Neural progenitor cell (in vitro differentiated cells): ENCODE results near the gene TMEM175. TPM values are rescaled to one million over a fixed set of nuclear protein-coding genes. Genes with fewer than 3 reads are reported as not detected.

Experiments used
- DNase-seq: peaks from one replicate; pipeline ENCODE4 v3.0.0-alpha.2; 2016; ENCODE audit warnings: low spot score
- H2AFZ ChIP-seq: fragments of 200-600 bp; sonication (generic); replicated peaks from 2 replicates; pipeline ENCODE4 v1.6.1; 2016; ENCODE audit warnings: antibody characterized with exemption
- H3F3A ChIP-seq: fragments of 200-600 bp; sonication (generic); 2 replicates; pipeline ENCODE4 v1.6.1; 2016; ENCODE audit warnings: antibody characterized with exemption, low read depth
- H3K27ac ChIP-seq: fragments of 200-600 bp; sonication (generic); 2 replicates; pipeline ENCODE4 v1.5.1; 2016; ENCODE audit warnings: mild to moderate bottlenecking
- H3K27me3 ChIP-seq: fragments of 200-600 bp; sonication (generic); 2 replicates; pipeline ENCODE4 v1.6.1; 2016; ENCODE audit warnings: mild to moderate bottlenecking, moderate library complexity
- H3K36me3 ChIP-seq: fragments of 200-600 bp; sonication (generic); 2 replicates; pipeline ENCODE4 v1.5.1; 2016
- H3K4me1 ChIP-seq: fragments of 200-600 bp; sonication (generic); 2 replicates; pipeline ENCODE4 v1.6.1; 2016; ENCODE audit warnings: mixed run types
- H3K4me2 ChIP-seq: fragments of 200-600 bp; sonication (generic); 2 replicates; pipeline ENCODE4 v1.6.1; 2016
- H3K4me3 ChIP-seq: fragments of 200-600 bp; sonication (generic); 2 replicates; pipeline ENCODE4 v1.5.1; 2016
- H3K79me2 ChIP-seq: fragments of 200-600 bp; sonication (generic); 2 replicates; pipeline ENCODE4 v1.6.1; 2016; ENCODE audit warnings: low read depth
- H3K9ac ChIP-seq: fragments of 200-600 bp; sonication (generic); 2 replicates; pipeline ENCODE4 v1.6.1; 2016
- H3K9me3 ChIP-seq: fragments of 200-600 bp; sonication (generic); 2 replicates; pipeline ENCODE4 v1.5.1; 2016; ENCODE audit warnings: low read depth
- H4K20me1 ChIP-seq: fragments of 200-600 bp; sonication (generic); 2 replicates; pipeline ENCODE4 v1.6.1; 2016; ENCODE audit warnings: low read depth
- H3K27ac Mint-ChIP-seq: 3 replicates; pipeline ENCODE4 v1.8.0; 2021; ENCODE audit warnings: mixed read lengths
- H3K27me3 Mint-ChIP-seq: 2 replicates; pipeline ENCODE4 v1.8.0; 2022; ENCODE audit warnings: low read depth, mild to moderate bottlenecking, inconsistent platforms, moderate library complexity, mixed read lengths; ENCODE audit not compliant: insufficient read depth
- H3K36me3 Mint-ChIP-seq: 3 replicates; pipeline ENCODE4 v1.8.0; 2021; ENCODE audit warnings: mixed read lengths
- H3K4me1 Mint-ChIP-seq: 3 replicates; pipeline ENCODE4 v1.8.0; 2021; ENCODE audit warnings: mixed read lengths
- H3K4me3 Mint-ChIP-seq: 3 replicates; pipeline ENCODE4 v1.8.0; 2021; ENCODE audit warnings: mild to moderate bottlenecking, moderate library complexity, mixed read lengths
- H3K9me3 Mint-ChIP-seq: 3 replicates; pipeline ENCODE4 v1.8.0; 2020; ENCODE audit warnings: mixed read lengths
- EZH2 ChIP-seq: fragments of 200-600 bp; sonication (generic); IDR thresholded peaks from 2 replicates; pipeline ENCODE4 v1.6.1; 2017; ENCODE audit warnings: antibody characterized with exemption, mild to moderate bottlenecking, moderate library complexity
- EZH2phosphoT487 ChIP-seq: fragments of 200-600 bp; sonication (generic); IDR thresholded peaks from 2 replicates; pipeline ENCODE4 v1.6.1; 2017; ENCODE audit warnings: antibody characterized with exemption
- total RNA-seq: library from RNA; depleted of rRNA; stranded (reverse); fragments of >200 nt; gene quantifications from 2 replicates; pipeline ENCODE4 v1.2.3, GENCODE V29; 2015; ENCODE audit warnings: low replicate concordance
- TF ChIP-seq, protein P1 (sequence below): fragments of 200-600 bp; sonication (generic); IDR thresholded peaks from 2 replicates; pipeline ENCODE4 v1.5.1; 2017; ENCODE audit warnings: antibody characterized with exemption, mild to moderate bottlenecking

TMEM175 gene
- total RNA-seq, 1 donor from 2014 or later, result 4.4 TPM

- H3K27me3 Mint-ChIP-seq, result peaks cover 3% of the 10 kb centered on the region
- no peak for DNase-seq
- H3K27ac Mint-ChIP-seq, result no peak overlapping the region
- H3K36me3 Mint-ChIP-seq, result peaks cover 6% of the 10 kb centered on the region
- H3K4me3 Mint-ChIP-seq, result no peak overlapping the region
- no peaks in the 10 kb centered on the region for H3K79me2 ChIP-seq
- no peaks in the 10 kb centered on the region for H3K27me3 ChIP-seq
- no peaks in the 10 kb centered on the region for H4K20me1 ChIP-seq
- no peak overlapping the region for H3K27ac ChIP-seq
- peaks cover 3% of the 10 kb centered on the region for H3K4me1 Mint-ChIP-seq
- no peaks in the 10 kb centered on the region for H3K4me1 ChIP-seq
- H3K36me3 ChIP-seq, result no peaks in the 10 kb centered on the region
- no peak overlapping the region for H3K9ac ChIP-seq
- TF ChIP-seq, protein P1, sequence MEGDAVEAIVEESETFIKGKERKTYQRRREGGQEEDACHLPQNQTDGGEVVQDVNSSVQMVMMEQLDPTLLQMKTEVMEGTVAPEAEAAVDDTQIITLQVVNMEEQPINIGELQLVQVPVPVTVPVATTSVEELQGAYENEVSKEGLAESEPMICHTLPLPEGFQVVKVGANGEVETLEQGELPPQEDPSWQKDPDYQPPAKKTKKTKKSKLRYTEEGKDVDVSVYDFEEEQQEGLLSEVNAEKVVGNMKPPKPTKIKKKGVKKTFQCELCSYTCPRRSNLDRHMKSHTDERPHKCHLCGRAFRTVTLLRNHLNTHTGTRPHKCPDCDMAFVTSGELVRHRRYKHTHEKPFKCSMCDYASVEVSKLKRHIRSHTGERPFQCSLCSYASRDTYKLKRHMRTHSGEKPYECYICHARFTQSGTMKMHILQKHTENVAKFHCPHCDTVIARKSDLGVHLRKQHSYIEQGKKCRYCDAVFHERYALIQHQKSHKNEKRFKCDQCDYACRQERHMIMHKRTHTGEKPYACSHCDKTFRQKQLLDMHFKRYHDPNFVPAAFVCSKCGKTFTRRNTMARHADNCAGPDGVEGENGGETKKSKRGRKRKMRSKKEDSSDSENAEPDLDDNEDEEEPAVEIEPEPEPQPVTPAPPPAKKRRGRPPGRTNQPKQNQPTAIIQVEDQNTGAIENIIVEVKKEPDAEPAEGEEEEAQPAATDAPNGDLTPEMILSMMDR, result no peak
- no peak for TF ChIP-seq EZH2
- no peak for TF ChIP-seq EZH2phosphoT487
- H3K4me3 ChIP-seq, result no peak overlapping the region
- no peaks in the 10 kb centered on the region for H3K9me3 Mint-ChIP-seq
- H3F3A ChIP-seq, result no peaks in the 10 kb centered on the region
- no peak overlapping the region for H3K4me2 ChIP-seq
- H3K9me3 ChIP-seq, result no peaks in the 10 kb centered on the region
- H2AFZ ChIP-seq, result no peak overlapping the region
Observed at GRCh38 chr4:960140-960635, 27.9 kb downstream of the TMEM175 start.

DNA sequence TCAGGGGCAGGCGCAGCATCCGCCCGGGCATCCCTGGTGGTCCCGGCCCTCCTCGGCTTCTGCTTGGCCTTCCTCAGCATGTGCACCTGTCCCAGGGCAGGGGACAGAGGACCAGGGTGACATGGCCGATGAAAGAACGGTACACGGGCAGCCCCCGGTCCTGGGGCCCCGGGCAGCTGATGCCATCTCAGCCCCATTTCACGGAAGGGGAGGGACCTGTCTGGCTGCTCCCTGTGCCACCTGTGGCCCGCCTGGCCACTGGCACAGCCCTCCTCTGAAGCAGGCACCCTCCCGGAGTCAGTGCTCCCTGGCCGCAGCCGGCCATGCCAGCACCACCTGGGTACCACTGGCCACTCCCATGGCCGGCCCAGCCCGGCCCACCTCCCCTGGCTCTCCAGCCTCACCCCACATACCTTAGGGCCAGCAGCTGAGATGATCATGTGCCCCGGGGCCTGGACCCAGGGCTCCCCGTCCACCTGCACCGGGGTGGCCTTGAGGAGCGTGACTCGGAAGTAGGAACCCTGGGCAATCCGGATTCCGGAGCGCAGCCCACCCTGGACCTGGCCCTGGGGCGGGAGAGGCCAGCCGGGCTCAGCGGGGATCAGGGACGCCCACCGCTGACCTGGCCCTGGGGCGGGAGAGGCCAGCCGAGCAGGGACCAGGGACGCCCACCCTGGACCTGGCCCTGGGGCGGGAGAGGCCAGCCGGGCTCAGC, 28.5 kb downstream of the TMEM175 start:
- Histone ChIP-seq H3K9me3 (no peaks in the 10 kb centered on the region), H3K9ac (no peak overlapping the region), H3F3A (no peaks in the 10 kb centered on the region), H3K36me3 (no peaks in the 10 kb centered on the region), H4K20me1 (no peaks in the 10 kb centered on the region), H3K4me3 (no peak overlapping the region), H3K79me2 (no peaks in the 10 kb centered on the region), H2AFZ (no peak overlapping the region), H3K4me1 (no peaks in the 10 kb centered on the region), H3K4me2 (no peak overlapping the region), H3K27me3 (no peaks in the 10 kb centered on the region), H3K27ac (no peak overlapping the region)
- no peak overlapping the region for H3K27ac Mint-ChIP-seq
- no peak overlapping the region for H3K4me3 Mint-ChIP-seq
- peaks cover 3% of the 10 kb centered on the region for H3K27me3 Mint-ChIP-seq
- peaks cover 6% of the 10 kb centered on the region for H3K36me3 Mint-ChIP-seq
- DNase-seq, result no peak
- peaks cover 3% of the 10 kb centered on the region for H3K4me1 Mint-ChIP-seq
- TF ChIP-seq EZH2phosphoT487 (no peak), EZH2 (no peak)
- TF ChIP-seq, protein P1, result no peak
- no peaks in the 10 kb centered on the region for H3K9me3 Mint-ChIP-seq

DNA sequence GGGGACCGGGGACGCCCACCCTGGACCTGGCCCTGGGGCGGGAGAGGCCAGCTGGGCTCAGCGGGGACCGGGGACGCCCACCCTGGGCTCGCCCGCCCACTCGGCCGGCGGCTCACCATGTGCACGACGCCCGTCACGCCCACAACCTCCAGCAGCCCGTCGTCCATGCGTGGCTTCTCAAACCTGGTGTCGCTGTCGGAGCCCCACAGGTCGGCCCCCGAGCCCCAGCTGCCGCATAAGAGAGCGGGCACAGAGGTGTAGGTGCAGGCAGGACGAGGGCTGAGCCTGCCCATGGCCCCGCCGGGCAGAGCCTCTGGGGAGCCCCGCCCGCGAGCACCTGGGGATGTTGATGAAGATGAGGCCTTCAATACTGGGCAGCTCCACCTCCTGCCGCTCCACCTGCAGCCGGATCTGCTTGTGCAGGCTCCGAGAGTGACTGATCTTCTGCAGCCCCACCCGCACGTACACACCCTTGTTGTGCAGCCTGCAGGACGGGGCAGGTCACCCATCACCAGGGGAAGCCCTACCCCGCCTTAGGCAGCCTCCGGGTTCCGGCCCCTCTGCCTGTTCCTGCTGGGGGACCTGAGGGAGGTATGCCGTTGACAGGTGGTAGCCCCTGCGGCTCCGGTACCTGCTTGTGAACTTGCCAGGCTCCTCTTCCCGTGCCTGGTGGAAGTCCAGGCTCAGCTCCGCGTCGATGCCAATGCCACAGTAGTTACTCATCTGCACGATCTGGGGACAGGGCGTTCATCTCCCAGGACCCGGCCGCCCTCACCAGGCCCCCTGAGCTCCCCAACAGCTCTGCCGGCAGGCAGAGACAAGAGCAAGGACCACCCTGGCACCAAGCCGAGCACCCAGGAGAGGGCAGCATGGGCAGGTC, 29.3 kb downstream of the TMEM175 start:
- H3K4me1 ChIP-seq, result no peaks in the 10 kb centered on the region
- H3K27ac ChIP-seq, result no peak overlapping the region
- no peak overlapping the region for H3K9ac ChIP-seq
- peaks cover 3% of the 10 kb centered on the region for H3K27me3 Mint-ChIP-seq
- no peaks in the 10 kb centered on the region for H3F3A ChIP-seq
- no peaks in the 10 kb centered on the region for H3K9me3 ChIP-seq
- no peak overlapping the region for H3K27ac Mint-ChIP-seq
- H3K36me3 ChIP-seq, result no peaks in the 10 kb centered on the region
- H2AFZ ChIP-seq, result no peak overlapping the region
- peaks cover under 1% of the 10 kb centered on the region for H3K27me3 ChIP-seq
- peaks cover 6% of the 10 kb centered on the region for H3K36me3 Mint-ChIP-seq
- H4K20me1 ChIP-seq, result no peaks in the 10 kb centered on the region
- no peak overlapping the region for H3K4me3 ChIP-seq
- H3K4me2 ChIP-seq, result no peak overlapping the region
- peaks cover 3% of the 10 kb centered on the region for H3K4me1 Mint-ChIP-seq
- TF ChIP-seq EZH2, result no peak
- TF ChIP-seq EZH2phosphoT487, result no peak
- TF ChIP-seq, protein P1, result no peak
- H3K9me3 Mint-ChIP-seq, result no peaks in the 10 kb centered on the region
- H3K79me2 ChIP-seq, result no peaks in the 10 kb centered on the region
- DNase-seq, result no peak
- no peak overlapping the region for H3K4me3 Mint-ChIP-seq
